HG03521 (cell line): ENCODE measurements around the gene ATRNL1.

ENCODE experiments used
- ATAC-seq: cut with Tn5 transposase; IDR thresholded peaks from one replicate; pipeline ENCODE4 v1.9.1; 2021; ENCODE audit warnings: mild to moderate bottlenecking, moderate library complexity; ENCODE audit not compliant: unreplicated experiment

Gene ATRNL1

GRCh38 chr10:115968236-115968635, 875.1 kb downstream of the ATRNL1 start:
- ATAC-seq = no peak

DNA sequence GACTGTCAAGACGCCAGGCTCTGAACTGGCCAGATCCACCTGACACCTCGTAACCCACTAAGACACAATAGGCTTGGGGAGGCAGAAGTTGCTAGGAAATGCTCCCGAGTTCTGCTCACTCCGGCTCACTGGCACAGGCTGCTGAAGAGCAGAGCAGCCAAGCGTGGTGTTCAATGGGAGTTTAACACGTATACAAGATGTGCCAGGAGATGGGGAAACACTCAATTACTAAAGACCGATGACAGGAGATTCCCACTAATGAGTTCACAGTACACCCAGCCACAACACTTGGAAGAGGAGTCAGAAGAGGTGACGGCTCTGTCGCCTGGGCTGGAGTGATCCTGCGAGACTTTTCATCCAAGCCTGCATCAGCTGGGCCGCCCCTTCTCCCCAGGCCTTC, 876.4 kb downstream of the ATRNL1 start:
- ATAC-seq = no peak

GRCh38 chr10:115971921-115972320, 878.8 kb downstream of the ATRNL1 start:
- no peak for ATAC-seq

- no peak for ATAC-seq
These were observed 879.3 kb downstream of the ATRNL1 start for GRCh38 chr10:115972426-115972825.

GRCh38 chr10:115974351-115974750, 881.2 kb downstream of the ATRNL1 start:
- ATAC-seq = no peak

DNA sequence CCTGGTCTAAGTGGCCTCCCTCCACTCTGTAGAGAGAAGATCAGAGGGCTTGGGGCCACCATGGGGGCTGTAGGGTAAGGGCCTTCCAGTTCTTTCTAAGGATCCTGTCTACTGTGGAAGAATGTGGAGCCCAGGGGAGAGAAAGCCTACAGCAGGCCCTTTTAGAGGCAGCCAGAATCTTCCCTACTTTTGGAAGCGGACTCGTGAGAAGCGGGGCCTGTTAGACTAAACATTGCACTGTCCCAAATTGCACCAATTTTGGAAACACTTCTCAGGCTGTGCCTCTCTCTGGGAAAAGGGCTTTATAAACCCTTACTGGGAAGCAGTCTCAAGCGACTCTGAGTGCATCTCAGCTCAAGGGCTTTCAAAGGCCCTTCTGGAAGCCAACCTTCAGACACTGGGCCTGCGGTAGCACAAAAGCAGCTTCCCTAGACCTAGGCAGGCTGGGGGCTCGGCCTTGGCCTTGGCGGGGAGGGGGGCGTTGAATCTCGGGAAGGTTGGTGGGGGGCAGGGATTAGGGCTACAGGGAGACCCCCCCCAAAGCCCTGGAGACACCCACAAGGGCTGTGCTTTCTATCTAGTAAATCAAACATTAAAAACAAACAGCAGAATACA, 881.8 kb downstream of the ATRNL1 start:
- no peak for ATAC-seq

DNA sequence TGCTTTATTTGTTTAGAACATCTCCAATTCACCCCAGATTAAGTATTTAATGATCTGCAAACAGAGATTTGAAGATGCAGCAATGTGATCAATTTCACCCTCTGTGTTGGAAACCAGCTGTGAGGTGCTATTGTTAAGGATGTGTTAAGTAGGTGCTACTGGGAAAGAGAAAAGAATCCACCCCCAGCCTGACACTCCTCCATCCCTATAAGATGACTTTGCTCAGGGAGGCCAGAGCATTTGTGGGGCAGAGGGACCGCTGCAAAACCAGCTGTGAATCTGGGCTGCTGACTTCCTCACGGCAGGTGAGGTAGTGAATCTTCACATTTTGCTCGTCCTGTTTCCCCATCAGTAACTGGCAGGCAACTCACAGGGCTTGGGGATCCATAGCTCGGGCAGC, 882.3 kb downstream of the ATRNL1 start:
- no peak for ATAC-seq

- no peak for ATAC-seq
These were observed 883.2 kb downstream of the ATRNL1 start for GRCh38 chr10:115976342-115976741.

GRCh38 chr10:115977855-115978254, 884.7 kb downstream of the ATRNL1 start:
- no peak for ATAC-seq

- ATAC-seq = no peak
These were observed 886.4 kb downstream of the ATRNL1 start for GRCh38 chr10:115979576-115979975.

DNA sequence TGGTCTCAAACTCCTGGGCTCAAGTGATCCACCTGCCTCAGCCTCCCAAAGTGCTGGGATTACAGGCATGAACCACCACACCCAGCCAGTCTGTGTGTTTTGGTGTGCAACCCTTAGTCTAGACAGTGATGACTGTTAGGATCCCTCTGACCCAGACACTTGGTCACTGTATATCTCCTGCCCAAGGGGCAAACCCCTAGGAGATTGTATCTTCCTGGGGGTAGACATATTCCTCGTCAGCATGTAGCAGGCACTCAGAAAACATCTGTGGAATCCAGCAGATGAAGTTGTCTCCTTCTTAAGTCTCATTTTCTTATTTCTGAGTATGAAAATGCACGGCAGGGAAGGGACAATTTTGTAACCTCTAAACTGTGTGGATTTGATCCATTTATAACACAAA, 887.3 kb downstream of the ATRNL1 start:
- no peak for ATAC-seq

DNA sequence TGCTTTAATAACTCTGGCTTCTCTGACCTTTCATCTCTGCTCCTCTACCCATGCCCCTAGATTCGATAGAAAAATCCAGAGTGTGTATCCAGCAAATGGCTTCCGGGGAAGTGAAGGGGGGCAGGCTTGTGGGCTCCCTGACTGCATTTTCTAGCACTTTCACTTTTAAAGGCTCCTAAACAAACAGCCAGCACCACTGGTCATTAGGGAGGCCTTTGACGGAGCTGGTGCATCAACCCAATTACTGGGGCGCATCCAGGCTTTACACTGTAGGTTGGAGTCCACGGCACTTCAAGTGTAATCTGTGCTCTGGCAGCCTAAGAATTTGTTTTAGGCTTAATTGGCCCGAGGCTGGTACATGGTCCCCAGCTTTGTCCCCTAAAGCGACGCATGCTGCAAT, 887.9 kb downstream of the ATRNL1 start:
- no peak for ATAC-seq

- no peak for ATAC-seq
These were observed 888.9 kb downstream of the ATRNL1 start for GRCh38 chr10:115982076-115982475.

DNA sequence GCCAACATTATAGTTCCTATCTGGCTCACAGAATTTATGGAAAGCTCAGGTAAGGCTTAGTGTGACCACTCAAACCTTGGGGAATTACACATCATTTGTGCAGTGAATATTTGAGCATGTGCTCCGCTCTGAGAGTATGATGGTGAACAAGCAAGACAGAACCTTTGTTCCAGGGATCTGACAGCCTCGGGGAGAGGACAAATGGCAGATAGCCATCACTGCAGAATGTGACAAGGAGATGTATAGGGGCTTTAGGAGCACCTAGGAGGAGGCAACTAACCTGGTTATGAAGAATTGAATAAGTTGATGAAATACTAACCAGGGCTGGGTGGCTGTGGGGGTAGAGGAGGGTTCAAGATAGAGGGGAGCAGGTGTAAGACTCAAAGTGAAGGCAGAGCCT, 889.4 kb downstream of the ATRNL1 start:
- ATAC-seq = no peak

DNA sequence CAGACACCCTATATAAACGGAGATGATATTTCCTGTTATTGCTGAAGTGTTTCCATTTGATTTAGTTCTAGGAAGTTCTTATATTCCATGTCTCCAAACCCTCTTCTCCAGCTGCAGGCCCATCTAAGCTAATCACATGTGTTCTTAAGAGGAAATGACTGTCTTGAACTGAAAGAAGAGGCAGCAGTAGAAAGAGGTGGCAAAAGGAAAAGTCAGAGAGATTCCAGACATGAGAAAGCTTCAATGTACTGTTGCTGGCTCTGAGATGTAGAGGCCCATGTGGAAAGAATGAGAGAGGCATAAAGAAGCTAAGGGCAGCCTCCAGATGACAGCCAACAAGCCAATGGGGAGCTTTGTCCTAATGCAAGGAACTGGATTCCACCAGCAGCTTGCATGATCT, 892.6 kb downstream of the ATRNL1 start:
- ATAC-seq = no peak

DNA sequence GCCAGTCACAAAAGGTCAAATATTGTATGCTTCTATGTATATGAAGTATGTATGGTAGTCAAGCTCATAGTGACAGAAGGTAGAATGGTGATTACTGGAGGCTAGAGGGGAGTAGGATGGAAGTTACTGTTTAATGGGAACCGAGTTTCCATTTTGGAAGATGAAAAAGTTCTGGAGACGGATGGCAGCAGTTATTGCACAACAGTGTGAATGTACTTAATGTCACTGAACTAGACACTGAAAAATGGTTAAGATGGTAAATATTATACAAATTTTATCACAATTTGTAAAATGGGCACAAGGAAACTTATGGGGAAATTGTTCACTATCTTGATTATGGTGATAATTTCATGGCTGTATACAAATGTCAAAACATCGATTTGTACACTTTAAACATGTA, 895.2 kb downstream of the ATRNL1 start:
- ATAC-seq = no peak

DNA sequence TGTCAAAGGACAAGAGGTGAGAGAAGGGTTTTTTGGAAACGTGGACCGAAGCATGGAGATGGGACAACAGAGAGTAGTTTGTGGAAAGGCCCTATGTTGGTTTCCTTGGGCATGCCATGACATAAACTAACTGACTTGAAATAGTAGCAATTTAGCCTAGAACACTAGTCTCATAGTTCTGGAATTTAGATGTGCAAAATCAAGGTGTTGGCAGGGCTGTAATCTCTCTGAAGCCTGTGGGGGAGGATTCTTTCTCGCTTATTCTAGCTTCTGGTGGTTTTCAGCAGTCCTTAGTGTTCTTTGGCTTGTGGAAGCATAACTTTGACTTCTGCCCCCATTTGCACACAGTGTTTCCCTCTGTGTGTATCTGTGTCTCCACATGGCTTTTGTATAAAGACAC, 896.5 kb downstream of the ATRNL1 start:
- ATAC-seq = no peak

DNA sequence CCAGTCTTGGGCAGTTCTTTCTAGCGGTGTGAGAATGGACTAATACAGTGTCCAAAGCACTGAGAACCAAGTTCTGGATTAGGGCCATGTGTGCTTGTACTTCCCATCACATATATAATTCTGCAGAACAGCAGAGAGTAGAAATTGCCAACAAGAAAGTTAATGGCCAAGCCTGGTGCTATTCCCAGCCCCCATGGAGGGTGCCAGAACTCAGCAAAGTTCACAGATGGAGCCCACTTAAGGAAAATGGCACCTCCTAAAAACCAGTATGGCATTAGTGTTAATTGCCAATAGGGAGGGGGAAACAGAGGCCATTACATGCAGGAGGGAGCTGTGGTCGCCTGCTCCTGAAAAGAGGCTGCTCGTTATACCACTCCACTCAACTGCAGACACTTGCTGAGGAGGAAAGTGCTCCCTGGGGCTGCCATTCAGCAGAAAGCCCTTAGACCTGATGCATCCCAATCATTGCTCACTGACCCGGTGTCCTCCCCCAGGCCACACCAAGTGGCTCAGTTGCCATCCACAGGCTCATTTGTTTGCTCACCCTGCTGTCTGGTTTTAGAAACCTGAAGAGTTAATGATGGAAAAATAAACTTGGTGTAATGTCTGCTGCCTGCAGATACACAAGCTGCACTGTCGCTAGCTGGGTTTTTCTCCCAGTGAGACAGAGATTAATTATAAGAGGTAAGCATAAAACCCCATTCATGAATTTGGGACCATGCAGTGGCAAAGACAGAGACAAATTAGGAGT, 899.2 kb downstream of the ATRNL1 start:
- no peak for ATAC-seq

DNA sequence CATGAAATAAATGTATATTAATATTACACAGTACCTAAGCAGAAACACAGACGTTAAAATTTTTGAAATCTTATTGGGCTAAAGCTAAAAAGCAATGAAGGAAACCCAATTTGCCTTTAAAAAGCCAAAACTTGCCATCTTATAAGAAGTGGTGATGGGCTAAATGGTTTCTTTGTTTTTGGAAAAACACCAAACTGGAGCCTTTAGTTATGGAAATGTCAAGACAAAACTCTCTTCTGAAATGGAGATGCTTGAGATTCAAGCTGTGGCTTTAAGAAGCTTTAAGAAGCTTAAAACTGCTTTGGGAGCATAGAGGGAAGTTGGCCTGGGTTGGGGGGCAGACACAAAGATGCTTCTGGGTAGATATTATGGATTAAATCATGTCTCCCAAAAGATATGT, 902.9 kb downstream of the ATRNL1 start:
- ATAC-seq = no peak

GRCh38 chr10:115998301-115998700, 905.1 kb downstream of the ATRNL1 start:
- ATAC-seq = no peak
